H1 (cell line): ENCODE measurements around the gene CANT1. TPM values are rescaled to one million over a fixed set of nuclear protein-coding genes. Genes with fewer than 3 reads are reported as not detected.

Experiments
- CTCF ChIA-PET: fragments of 300-600 bp; sonication (Branson Sonifier 250); formaldehyde crosslinking; loops from one replicate; lab custom pipeline; 2021; ENCODE audit not compliant: partially characterized antibody; lab: Charles Lee
- POLR2A ChIA-PET: fragments of 300-600 bp; sonication (Branson Sonifier 250); formaldehyde crosslinking; loops from one replicate; lab custom pipeline; 2021; ENCODE audit warnings: inconsistent platforms; ENCODE audit not compliant: partially characterized antibody; lab: Charles Lee
- DNase-seq, 2 experiments: peaks; one replicate each; pipeline versions ENCODE4 v3.0.0 to v3.0.0-alpha.2; 2010 to 2022; ENCODE audit warnings: low spot score in 2 of 2, low read depth in 1 of 2, mixed read lengths in 1 of 2
- FAIRE-seq: peaks from 2 replicates; lab custom pipeline; 2011; peaks lifted over from hg19 to GRCh38; lab: Jason Lieb, UNC
- H2AFZ ChIP-seq: 2 replicates; pipeline ENCODE4 v1.8.1; 2012; ENCODE audit warnings: low read length, inconsistent platforms
- H2AK5ac ChIP-seq: 2 replicates; pipeline ENCODE4 v1.6.1; 2013; ENCODE audit warnings: low read depth, low read length
- H2BK120ac ChIP-seq: replicated peaks from 2 replicates; pipeline ENCODE3; 2013; ENCODE audit warnings: low read depth, low read length, inconsistent platforms
- H2BK12ac ChIP-seq: 2 replicates; pipeline ENCODE4 v1.6.1; 2013; ENCODE audit warnings: low read depth, low read length
- H2BK15ac ChIP-seq: 2 replicates; pipeline ENCODE4 v1.6.1; 2013; ENCODE audit warnings: low read length
- H2BK20ac ChIP-seq: 2 replicates; pipeline ENCODE4 v1.6.1; 2013; ENCODE audit warnings: low read length
- H2BK5ac ChIP-seq: 2 replicates; pipeline ENCODE4 v1.6.1; 2013; ENCODE audit warnings: low read depth, low read length
- H3K14ac ChIP-seq: 2 replicates; pipeline ENCODE4 v1.6.1; 2013; ENCODE audit warnings: inconsistent platforms; ENCODE audit not compliant: insufficient read length
- H3K18ac ChIP-seq: 2 replicates; pipeline ENCODE4 v1.6.1; 2013; ENCODE audit warnings: low read length; ENCODE audit errors: extremely low read depth
- H3K23ac ChIP-seq: 2 replicates; pipeline ENCODE4 v1.6.1; 2013; ENCODE audit warnings: inconsistent platforms; ENCODE audit not compliant: insufficient read length
- H3K23me2 ChIP-seq: 2 replicates; pipeline ENCODE4 v1.6.1; 2013; ENCODE audit warnings: low read depth, low read length
- H3K27ac ChIP-seq: 2 replicates; pipeline ENCODE4 v1.6.1; 2011; ENCODE audit warnings: low read depth, low read length, inconsistent platforms
- H3K27me3 ChIP-seq, 4 experiments: replicated peaks in 1 of 4; 1 replicate in 1 of 4; 2 replicates in 3 of 4; pipeline versions ENCODE4 v1.6.1 to v1.8.1; 2011 to 2013; ENCODE audit warnings: low read length in 3 of 4, mild to moderate bottlenecking in 3 of 4, inconsistent platforms in 2 of 4, mixed read lengths in 2 of 4, moderate library complexity in 1 of 4; ENCODE audit not compliant: control insufficient read depth in 3 of 4, insufficient read depth in 3 of 4; ENCODE audit errors: extremely low read depth in 1 of 4
- H3K36me3 ChIP-seq, 4 experiments: 2 replicates each; pipeline versions ENCODE4 v1.6.1 to v1.8.1; 2011 to 2013; ENCODE audit warnings: mild to moderate bottlenecking in 4 of 4, low read length in 3 of 4, moderate library complexity in 2 of 4, control low read depth in 1 of 4, inconsistent platforms in 1 of 4; ENCODE audit not compliant: insufficient read depth in 4 of 4, control insufficient read depth in 2 of 4
- H3K4ac ChIP-seq: replicated peaks from 2 replicates; pipeline ENCODE3; 2013; ENCODE audit warnings: low read length, low read depth, mixed read lengths, inconsistent platforms; ENCODE audit not compliant: insufficient read length
- H3K4me1 ChIP-seq, 4 experiments: replicated peaks in 1 of 4; 1 replicate in 1 of 4; 2 replicates in 3 of 4; pipeline versions ENCODE4 v1.6.1 to v1.8.1; 2011 to 2013; ENCODE audit warnings: low read length in 3 of 4, inconsistent platforms in 2 of 4, mixed read lengths in 1 of 4; ENCODE audit not compliant: insufficient read depth in 4 of 4, control insufficient read depth in 3 of 4
- H3K4me2 ChIP-seq, 2 experiments: 2 replicates each; pipeline versions ENCODE4 v1.6.1 to v1.8.1; 2011 to 2013; ENCODE audit warnings: low read depth in 2 of 2, low read length in 2 of 2, control low read depth in 1 of 2, inconsistent platforms in 1 of 2, mild to moderate bottlenecking in 1 of 2; ENCODE audit not compliant: insufficient read depth in 1 of 2
- H3K4me3 ChIP-seq, 4 experiments: fragments of 200-600, 300-600 bp in 1 of 4; sonication (generic), shearing (Covaris generic), sonication (Bioruptor Twin) in 1 of 4; 2 replicates each; pipeline versions ENCODE4 v1.5.1 to v1.8.1; 2011 to 2016; ENCODE audit warnings: low read length in 4 of 4, low read depth in 3 of 4, control low read depth in 2 of 4, inconsistent platforms in 2 of 4, mild to moderate bottlenecking in 2 of 4, mixed read lengths in 1 of 4, moderate library complexity in 1 of 4; ENCODE audit not compliant: insufficient read depth in 2 of 4; ENCODE audit errors: extremely low read depth in 1 of 4
- H3K56ac ChIP-seq: replicated peaks from 2 replicates; pipeline ENCODE3; 2013; ENCODE audit warnings: low read depth, mild to moderate bottlenecking, mixed read lengths, low read length, inconsistent platforms; ENCODE audit not compliant: insufficient read length
- H3K79me1 ChIP-seq: 2 replicates; pipeline ENCODE4 v1.6.1; 2013; ENCODE audit warnings: low read depth, low read length, control low read depth
- H3K79me2 ChIP-seq, 2 experiments: 2 replicates each; pipeline versions ENCODE4 v1.6.1 to v1.8.1; 2012 to 2013; ENCODE audit warnings: low read length in 2 of 2, mild to moderate bottlenecking in 2 of 2, inconsistent platforms in 1 of 2; ENCODE audit not compliant: insufficient read depth in 2 of 2, control insufficient read depth in 1 of 2
- H3K9ac ChIP-seq, 4 experiments: replicated peaks in 1 of 4; 1 replicate in 1 of 4; 2 replicates in 3 of 4; pipeline versions ENCODE4 v1.6.1 to v1.8.1; 2011 to 2013; ENCODE audit warnings: low read depth in 3 of 4, low read length in 3 of 4, control low read depth in 2 of 4, mild to moderate bottlenecking in 2 of 4, moderate library complexity in 2 of 4, inconsistent platforms in 1 of 4; ENCODE audit errors: extremely low read depth in 1 of 4
- H3K9me3 ChIP-seq, 2 experiments: 2 replicates each; pipeline versions ENCODE4 v1.6.1 to v1.8.1; 2012 to 2013; ENCODE audit warnings: mild to moderate bottlenecking in 2 of 2, moderate library complexity in 2 of 2, control low read depth in 1 of 2, inconsistent platforms in 1 of 2, low read depth in 1 of 2, low read length in 1 of 2, mixed read lengths in 1 of 2; ENCODE audit not compliant: insufficient read depth in 2 of 2
- H4K20me1 ChIP-seq, 2 experiments: replicated peaks in 1 of 2; 2 replicates each; pipeline versions ENCODE3 to v1.8.1; 2011 to 2013; ENCODE audit warnings: inconsistent platforms in 2 of 2, low read length in 2 of 2, mild to moderate bottlenecking in 1 of 2; ENCODE audit not compliant: insufficient read depth in 2 of 2, control insufficient read depth in 1 of 2
- H4K5ac ChIP-seq: 2 replicates; pipeline ENCODE4 v1.6.1; 2013; ENCODE audit warnings: low read length, low read depth, mixed read lengths, inconsistent platforms; ENCODE audit not compliant: insufficient read length
- H4K8ac ChIP-seq: 2 replicates; pipeline ENCODE4 v1.8.0; 2013; ENCODE audit warnings: mild to moderate bottlenecking, moderate library complexity, low read length, inconsistent platforms; ENCODE audit not compliant: insufficient read depth; ENCODE audit errors: extremely low read depth
- H4K91ac ChIP-seq: replicated peaks from 2 replicates; pipeline ENCODE3; 2013; ENCODE audit warnings: low read length, mixed read lengths, inconsistent platforms; ENCODE audit not compliant: insufficient read length
- CTBP2 ChIP-seq: IDR thresholded peaks from 2 replicates; pipeline ENCODE4 v1.7.0; 2011; ENCODE audit warnings: borderline replicate concordance, mild to moderate bottlenecking, moderate library complexity, mixed read lengths, low read length; ENCODE audit not compliant: insufficient read depth, insufficient read length
- KDM4A ChIP-seq: IDR thresholded peaks from one replicate; pipeline ENCODE4 v1.7.1; 2012; ENCODE audit warnings: low read depth, mild to moderate bottlenecking, moderate library complexity, low read length, inconsistent platforms; ENCODE audit not compliant: severe bottlenecking
- RAD21 ChIP-seq, 2 experiments: IDR thresholded peaks in 1 of 2; conservative IDR thresholded peaks in 1 of 2; 2 replicates each; pipeline ENCODE4 v1.6.1; 2011; ENCODE audit warnings: low read depth in 2 of 2, low read length in 2 of 2, improper control_type of control experiment in 1 of 2, inconsistent platforms in 1 of 2, mild to moderate bottlenecking in 1 of 2, moderate library complexity in 1 of 2
- RNF2 ChIP-seq: fragments of 200-900, 300-1000 bp; sonication (generic); IDR thresholded peaks from 2 replicates; pipeline ENCODE4 v1.7.1; 2016; ENCODE audit warnings: borderline replicate concordance, low read depth, mild to moderate bottlenecking, antibody characterized with exemption, low read length; ENCODE audit not compliant: poor library complexity, severe bottlenecking; ENCODE audit errors: missing control alignments
- WGBS, 2 experiments: shearing (Covaris generic) in 1 of 2; methylation state at CpG; one replicate each; pipeline versions ENCODE4 v1.1.6 to v1.1.7; 2013 to 2015; ENCODE audit warnings: low lambda C conversion rate in 2 of 2, mixed read lengths in 2 of 2, inconsistent platforms in 1 of 2, low coverage in 1 of 2, missing lambda C conversion rate in 1 of 2; ENCODE audit not compliant: insufficient replicate concordance in 2 of 2, insufficient coverage in 1 of 2, insufficient read length in 1 of 2; ENCODE audit errors: extremely low coverage in 1 of 2, missing lambda C conversion rate in 1 of 2; 5-methylcytosine and 5-hydroxymethylcytosine counted together
- polyA plus RNA-seq, 7 experiments: library from polyadenylated mRNA; depleted of rRNA in 3 of 7; stranded (reverse) in 5 of 7; unstranded in 2 of 7; fragments of >200 nt in 5 of 7; fragments of 200-250 nt in 2 of 7; gene quantifications; 1 replicate in 5 of 7; 2 replicates in 1 of 7; 4 replicates in 1 of 7; pipeline versions ENCODE4 v1.2.1 to v1.2.3, GENCODE V29; 2011 to 2013; ENCODE audit warnings: missing spikeins in 2 of 7, mixed read lengths in 2 of 7
- total RNA-seq: library from RNA; stranded (reverse); fragmentation: NEBNext Ultra II Directional; extraction: Animal tissue kit (Norgen Biotek cat#: 25700); gene quantifications from 2 replicates; pipeline ENCODE4 v1.2.1, GENCODE V29; 2021
- TF ChIP-seq, protein P1 (sequence below), 3 experiments: IDR thresholded peaks; 1 replicate in 2 of 3; 2 replicates in 1 of 3; pipeline versions ENCODE4 v1.5.1 to v1.6.1; 2011; ENCODE audit warnings: low read length in 3 of 3, mild to moderate bottlenecking in 3 of 3, inconsistent platforms in 2 of 3, low read depth in 1 of 3, moderate library complexity in 1 of 3; ENCODE audit not compliant: insufficient read depth in 1 of 3; ENCODE audit errors: control extremely low read depth in 1 of 3

Gene CANT1
- total and polyA plus RNA-seq, 2 of the 8 experiments (the other 6 are each of a cell fraction or from before 2014, with no cell fraction given) = 23.0 to 32.6 TPM

DNA sequence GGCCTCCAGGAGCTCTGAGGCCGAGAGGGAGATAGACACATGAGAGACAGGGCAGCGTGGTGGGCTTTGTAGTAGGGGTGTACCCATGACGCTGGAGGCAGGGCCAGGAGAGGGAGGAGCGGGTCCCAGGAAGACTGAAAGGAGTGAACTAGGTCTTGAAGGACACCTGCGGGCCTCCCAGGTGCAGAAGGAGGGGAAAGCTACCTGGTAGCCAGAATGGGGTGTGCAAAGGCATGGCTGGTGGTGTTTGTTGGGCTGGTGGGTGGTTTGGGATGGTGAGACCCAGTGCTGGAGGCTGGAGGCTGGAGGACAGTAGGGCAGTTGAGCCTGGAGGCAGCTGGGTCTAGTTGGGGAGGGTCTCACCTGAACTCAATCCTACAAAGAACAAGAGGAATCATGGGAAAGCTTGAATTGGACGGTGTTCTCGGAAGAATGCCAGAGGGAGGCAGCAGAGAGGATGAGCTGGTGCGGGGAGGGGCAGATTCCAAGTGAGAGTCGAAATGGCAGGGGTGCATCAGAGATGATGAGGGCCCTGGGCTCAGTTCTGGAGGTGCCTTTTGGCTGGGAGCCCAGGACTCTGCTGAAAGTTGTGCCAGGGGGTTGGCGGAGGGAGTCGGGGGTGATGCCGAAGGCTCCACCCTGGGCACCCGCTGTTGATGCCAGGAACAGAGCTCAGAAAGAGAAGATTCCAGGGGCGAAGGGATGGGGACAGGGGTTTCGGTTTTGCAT, 35.6 kb upstream of the CANT1 start:
- Histone ChIP-seq H3K4me2 (no peak overlapping the region), H3K23me2 (peaks cover 4% of the 10 kb centered on the region; the same call in 1 of the 2 replicates), H3K9ac (no peak overlapping the region), H3K27me3 (peaks cover 0 to 2% (median 0%) of the 10 kb centered on the region in 4 experiments; a peak in 2 of 7 replicates), H2AFZ (no peak overlapping the region), H3K79me2 (no peaks in the 10 kb centered on the region), H3K36me3 (no peaks in the 10 kb centered on the region; a peak in 1 of 8 replicates), H2AK5ac (no peak overlapping the region), H3K9me3 (no peaks in the 10 kb centered on the region; a peak in 1 of 4 replicates), H4K20me1 (peaks cover 0 to 11% of the 10 kb centered on the region in 2 experiments), H2BK5ac (no peak overlapping the region), H3K27ac (no peak overlapping the region), H3K4me1 (no peaks in the 10 kb centered on the region), H3K18ac (no peak overlapping the region), H2BK20ac (no peak overlapping the region), H4K8ac (no peak overlapping the region), H3K23ac (no peak overlapping the region), H3K4ac (no peak overlapping the region), H3K14ac (no peak overlapping the region), H4K91ac (no peak overlapping the region), H4K5ac (no peak overlapping the region), H2BK12ac (no peak overlapping the region), H3K79me1 (peaks cover 8% of the 10 kb centered on the region), H2BK120ac (no peak overlapping the region), H3K56ac (no peak overlapping the region), H3K4me3 (no peak overlapping the region), H2BK15ac (no peak overlapping the region)
- ChIA-PET POLR2A (no interaction called here), CTCF (interaction anchor here (0.7 to 4.7 kb wide), 62 partner anchors 9 to 391 kb away, joined by 3 to 63 read pairs (median 4); partner anchors contain the start of genes CEP295NL and LGALS3BP)
- 77% methylated on average over 15 of the region's 15 CpGs; no CpG with 5 or more reads in 1 of the 2 experiments for WGBS, 2 experiments
- DNase-seq (no peak), FAIRE-seq (no peak)
- TF ChIP-seq RAD21 (IDR thresholded peaks at IDR 0.05 in 1 of 2, conservative IDR thresholded peaks at IDR 0.05 in 1 of 2; ENCODE audit: low read depth in 2 of 2, low read length in 2 of 2) (no peak), RNF2 (no peak), KDM4A (no peak), CTBP2 (no peak)
- TF ChIP-seq, protein P1, sequence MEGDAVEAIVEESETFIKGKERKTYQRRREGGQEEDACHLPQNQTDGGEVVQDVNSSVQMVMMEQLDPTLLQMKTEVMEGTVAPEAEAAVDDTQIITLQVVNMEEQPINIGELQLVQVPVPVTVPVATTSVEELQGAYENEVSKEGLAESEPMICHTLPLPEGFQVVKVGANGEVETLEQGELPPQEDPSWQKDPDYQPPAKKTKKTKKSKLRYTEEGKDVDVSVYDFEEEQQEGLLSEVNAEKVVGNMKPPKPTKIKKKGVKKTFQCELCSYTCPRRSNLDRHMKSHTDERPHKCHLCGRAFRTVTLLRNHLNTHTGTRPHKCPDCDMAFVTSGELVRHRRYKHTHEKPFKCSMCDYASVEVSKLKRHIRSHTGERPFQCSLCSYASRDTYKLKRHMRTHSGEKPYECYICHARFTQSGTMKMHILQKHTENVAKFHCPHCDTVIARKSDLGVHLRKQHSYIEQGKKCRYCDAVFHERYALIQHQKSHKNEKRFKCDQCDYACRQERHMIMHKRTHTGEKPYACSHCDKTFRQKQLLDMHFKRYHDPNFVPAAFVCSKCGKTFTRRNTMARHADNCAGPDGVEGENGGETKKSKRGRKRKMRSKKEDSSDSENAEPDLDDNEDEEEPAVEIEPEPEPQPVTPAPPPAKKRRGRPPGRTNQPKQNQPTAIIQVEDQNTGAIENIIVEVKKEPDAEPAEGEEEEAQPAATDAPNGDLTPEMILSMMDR (IDR thresholded peaks at IDR 0.05; ENCODE audit: control extremely low read depth in 1 of 3, insufficient read depth in 1 of 3, low read depth in 1 of 3, low read length in 3 of 3) = peak in 1 of 3 experiments; percentile 12; a peak in 1 of 4 replicates
